ENCODE measurements around the gene RPS6KA1.
"Not testable (repeated sequence)": the region's sequence is repeated elsewhere in the genome, so short reads cannot be mapped to it uniquely, and the experiment has no call there.

The RPS6KA1 gene

GRCh38 chr1:26556111-26556510, 26.6 kb downstream of the RPS6KA1 start:
- DNase-seq: peak; percentile 35 to 72 (median 64)

GRCh38 chr1:26557008-26557407, 27.4 kb downstream of the RPS6KA1 start:
- no peak for DNase-seq

- no peak for DNase-seq
These were observed 29.1 kb downstream of the RPS6KA1 start for GRCh38 chr1:26558685-26559048.

GRCh38 chr1:26560403-26560780, 30.8 kb downstream of the RPS6KA1 start:
- DNase-seq: no peak

GRCh38 chr1:26570287-26570686, 40.7 kb downstream of the RPS6KA1 start:
- DNase-seq: no peak

GRCh38 chr1:26571381-26571780, 41.8 kb downstream of the RPS6KA1 start:
- DNase-seq: no peak

- peak; percentile 45 to 80 (median 67) for DNase-seq
These were observed 44.5 kb downstream of the RPS6KA1 start for GRCh38 chr1:26574018-26574417.

GRCh38 chr1:26574719-26575251, 45.2 kb downstream of the RPS6KA1 start:
- peak; percentile 27 to 70 (median 64) for DNase-seq

GRCh38 chr1:26575348-26575747, 45.8 kb downstream of the RPS6KA1 start:
- DNase-seq: no peak

- DNase-seq: no peak
These were observed 48.6 kb downstream of the RPS6KA1 start for GRCh38 chr1:26578167-26578566.

GRCh38 chr1:26579681-26580111, 50.1 kb downstream of the RPS6KA1 start:
- no peak for DNase-seq

- DNase-seq: no peak
These were observed 50.6 kb downstream of the RPS6KA1 start for GRCh38 chr1:26580116-26580515.

GRCh38 chr1:26581287-26581651, 51.7 kb downstream of the RPS6KA1 start:
- peak; percentile 53 to 75 (median 70) for DNase-seq

- DNase-seq: no peak
These were observed 52.7 kb downstream of the RPS6KA1 start for GRCh38 chr1:26582053-26582835.

- DNase-seq: peak; percentile 83 to 91 (median 88)
These were observed 53.4 kb downstream of the RPS6KA1 start for GRCh38 chr1:26582836-26583460.

GRCh38 chr1:26583646-26584485, 54.3 kb downstream of the RPS6KA1 start:
- DNase-seq: peak; percentile 50 to 63 (median 60)

GRCh38 chr1:26584588-26584987, 55.0 kb downstream of the RPS6KA1 start:
- DNase-seq: not testable (repeated sequence)

- DNase-seq: peak in 2 of 4 experiments; percentile 51 to 54
These were observed 55.9 kb downstream of the RPS6KA1 start for GRCh38 chr1:26585471-26585870.

GRCh38 chr1:26593385-26593784, 63.8 kb downstream of the RPS6KA1 start:
- no peak for DNase-seq

- DNase-seq: not testable (repeated sequence)
These were observed 65.0 kb downstream of the RPS6KA1 start for GRCh38 chr1:26594593-26594992.

- DNase-seq: peak; percentile 53 to 78 (median 69)
These were observed 68.1 kb downstream of the RPS6KA1 start for GRCh38 chr1:26597629-26598039.

GRCh38 chr1:26598890-26599289, 69.3 kb downstream of the RPS6KA1 start:
- DNase-seq: peak; percentile 65 to 83 (median 76)
